ENCODE data around the gene ST3GAL4.
A peak's percentile ranks its signal among the peaks of the same experiment; 100 is the strongest.
"Not testable (repeated sequence)": the region's sequence is repeated elsewhere in the genome, so short reads cannot be mapped to it uniquely, and the experiment has no call there.

ST3GAL4 gene

GRCh38 chr11:126391286-126391954 lies 35.9 kb downstream of the ST3GAL4 start:
- DNase-seq = peak; percentile 32 to 36

- peak; percentile 55 to 77 for DNase-seq
Observed at GRCh38 chr11:126391970-126392632, 36.6 kb downstream of the ST3GAL4 start.

DNA sequence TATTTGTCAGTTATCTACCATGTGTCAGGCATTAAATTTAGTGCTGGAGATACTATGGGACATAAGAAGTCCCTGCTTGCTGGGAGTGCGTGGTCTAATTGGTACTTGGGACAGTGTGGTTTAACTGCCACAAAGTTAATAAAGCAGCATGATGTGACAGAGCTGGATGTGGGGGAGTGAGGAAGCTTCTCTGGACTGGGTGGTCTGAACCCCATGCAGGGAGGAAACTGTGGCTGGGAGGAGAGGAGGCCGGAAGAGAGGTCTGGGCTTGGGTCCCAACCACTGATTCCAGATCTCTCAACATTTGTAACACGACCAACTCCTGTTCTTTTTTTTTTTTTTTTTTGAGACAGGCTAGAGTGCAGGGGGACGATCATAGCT lies 37.1 kb downstream of the ST3GAL4 start:
- DNase-seq = peak; percentile 98 to 99

DNA sequence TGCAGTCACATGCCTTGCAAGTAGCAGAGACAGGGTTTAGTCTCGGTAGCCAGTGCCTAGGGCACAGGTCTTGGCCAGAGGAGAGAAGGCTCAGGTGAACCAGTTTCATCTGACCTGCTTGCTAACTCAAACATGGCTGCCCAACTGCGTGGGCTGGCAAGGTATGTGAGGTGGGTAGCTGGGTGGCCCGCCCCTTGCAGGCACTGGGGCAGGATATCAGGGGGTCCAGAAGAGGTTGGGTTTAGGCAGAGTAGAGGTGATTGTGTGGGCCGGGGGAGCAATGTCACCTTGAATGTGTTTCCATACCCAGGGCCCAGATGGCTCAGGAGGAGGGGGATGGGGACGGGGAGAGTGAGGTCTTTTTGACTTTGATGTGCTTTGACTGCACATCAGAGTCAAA lies 37.7 kb downstream of the ST3GAL4 start:
- DNase-seq = no peak

- no peak for DNase-seq
Observed at GRCh38 chr11:126394036-126394435, 38.5 kb downstream of the ST3GAL4 start.

DNA sequence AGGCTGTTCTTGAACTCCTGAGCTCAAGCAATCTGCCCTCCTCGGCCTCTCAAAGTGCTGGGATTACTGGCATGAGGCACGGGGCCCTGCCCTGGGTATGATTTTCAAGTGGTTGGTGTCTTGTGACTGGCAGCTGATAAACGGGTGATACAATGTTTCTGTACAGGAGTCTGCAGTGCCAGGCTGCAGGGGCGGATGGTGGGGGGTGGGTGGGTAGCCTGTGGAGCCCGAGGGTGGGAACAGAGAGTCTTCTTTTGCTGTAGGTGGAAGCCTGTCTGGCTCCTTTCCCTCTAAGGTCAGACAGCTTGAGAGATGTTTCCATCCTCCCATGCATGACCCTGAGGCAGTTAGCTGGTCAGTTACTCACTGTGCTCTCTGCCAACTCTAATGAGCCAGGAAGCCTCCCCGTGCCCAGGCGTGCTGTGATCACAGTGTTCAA lies 39.2 kb downstream of the ST3GAL4 start:
- not testable (repeated sequence) for DNase-seq

- not testable (repeated sequence) for DNase-seq
Observed at GRCh38 chr11:126395784-126396183, 40.3 kb downstream of the ST3GAL4 start.

DNA sequence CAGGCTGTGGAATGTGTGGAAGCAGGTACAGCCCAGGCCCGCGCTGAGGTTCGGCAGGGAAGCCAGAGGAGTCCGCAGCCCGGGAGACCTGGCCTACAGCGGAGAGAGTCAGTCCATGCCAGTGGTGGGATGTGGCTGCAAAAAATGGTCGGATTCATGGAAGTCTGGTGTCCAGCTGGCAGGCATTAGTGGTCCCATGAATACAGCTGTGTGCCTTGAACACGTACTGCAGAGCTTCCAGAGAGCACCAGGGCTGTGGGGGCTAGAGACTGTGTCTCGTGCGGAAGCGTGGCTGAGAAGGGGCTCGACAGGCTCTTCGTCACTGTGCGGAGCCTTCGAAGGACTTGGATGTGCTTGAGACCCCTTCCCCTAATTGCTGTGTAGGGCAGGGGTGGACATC lies 40.8 kb downstream of the ST3GAL4 start:
- not testable (repeated sequence) for DNase-seq

DNA sequence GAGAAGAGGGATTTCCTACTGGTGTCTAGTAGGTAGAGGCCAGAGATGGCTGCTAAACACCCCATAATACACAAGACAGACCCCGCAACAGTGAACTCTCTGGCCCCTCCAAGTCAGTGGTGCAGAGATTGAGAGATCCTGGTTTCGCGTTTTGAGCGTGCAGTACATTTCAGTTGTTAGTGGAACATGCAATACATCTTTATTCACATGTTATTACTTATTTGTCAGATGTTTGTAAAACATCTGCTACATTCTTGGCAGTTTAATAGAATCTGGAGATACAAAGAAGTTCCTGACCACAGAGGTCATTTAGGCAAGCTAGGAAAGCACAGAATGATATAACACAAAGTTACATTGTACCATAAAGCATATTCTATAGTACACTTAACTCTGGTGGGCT lies 41.5 kb downstream of the ST3GAL4 start:
- DNase-seq = no peak

DNA sequence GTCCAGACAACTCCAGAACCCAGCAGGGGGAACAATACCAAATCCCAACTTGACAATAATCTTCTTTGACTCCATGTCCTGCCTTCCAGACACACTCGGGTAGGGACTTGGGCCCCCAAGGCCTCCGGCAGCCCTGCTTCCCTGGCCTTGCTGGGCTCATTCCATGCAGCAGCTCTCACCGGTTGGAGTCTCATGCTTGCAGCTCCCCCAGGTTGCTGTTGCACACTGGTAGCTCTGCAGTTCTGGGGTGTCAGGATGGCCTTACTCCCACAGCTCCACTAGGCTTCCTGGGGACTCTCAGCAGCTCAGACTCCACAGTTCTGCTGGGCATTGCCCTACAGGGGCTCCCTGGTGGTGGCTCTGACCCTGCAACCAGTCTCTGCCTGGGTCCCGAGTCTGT lies 42.8 kb downstream of the ST3GAL4 start:
- DNase-seq = no peak

GRCh38 chr11:126398721-126399120 lies 43.2 kb downstream of the ST3GAL4 start:
- DNase-seq = no peak

DNA sequence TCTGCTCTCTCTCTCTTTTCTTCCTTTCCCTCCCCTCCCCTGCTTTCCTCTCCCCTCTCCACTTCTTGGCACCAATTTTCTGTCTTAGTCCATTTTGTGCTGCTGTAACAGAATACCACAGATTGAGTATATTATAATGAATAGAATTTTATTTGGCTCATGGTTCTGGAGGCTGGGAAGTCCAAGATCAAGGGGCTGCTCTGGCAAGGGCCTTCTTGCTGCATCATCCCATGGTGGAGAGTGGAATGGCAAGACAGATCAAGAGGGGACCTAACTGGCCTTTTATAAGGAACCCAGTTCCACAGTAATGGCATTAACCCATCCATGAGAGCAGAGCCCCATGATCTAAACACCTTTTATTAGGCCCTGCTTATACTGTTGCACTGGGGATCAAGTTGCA lies 44.5 kb downstream of the ST3GAL4 start:
- no peak for DNase-seq

GRCh38 chr11:126400479-126400878 lies 45.0 kb downstream of the ST3GAL4 start:
- no peak for DNase-seq

- no peak for DNase-seq
Observed at GRCh38 chr11:126403022-126403581, 47.6 kb downstream of the ST3GAL4 start.

DNA sequence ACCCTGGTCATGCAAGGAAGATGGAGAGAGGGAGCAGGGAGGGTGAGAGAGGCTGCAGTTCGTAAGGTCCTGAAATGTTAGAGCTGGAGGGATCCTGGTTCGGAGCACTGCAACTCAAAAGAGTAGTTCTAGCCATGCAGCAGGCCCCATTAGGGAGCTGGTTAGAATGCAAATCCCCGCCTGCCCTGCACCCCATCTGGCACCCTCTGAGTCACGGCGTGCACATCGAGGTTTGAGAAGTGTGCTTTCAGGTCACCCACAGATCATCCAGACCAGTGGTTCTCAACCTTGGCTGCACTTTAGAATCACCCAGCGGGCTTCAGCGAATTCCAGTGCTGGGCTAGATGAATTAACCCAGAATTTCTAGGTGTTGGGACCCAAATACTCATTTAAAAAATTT lies 48.2 kb downstream of the ST3GAL4 start:
- DNase-seq = no peak

DNA sequence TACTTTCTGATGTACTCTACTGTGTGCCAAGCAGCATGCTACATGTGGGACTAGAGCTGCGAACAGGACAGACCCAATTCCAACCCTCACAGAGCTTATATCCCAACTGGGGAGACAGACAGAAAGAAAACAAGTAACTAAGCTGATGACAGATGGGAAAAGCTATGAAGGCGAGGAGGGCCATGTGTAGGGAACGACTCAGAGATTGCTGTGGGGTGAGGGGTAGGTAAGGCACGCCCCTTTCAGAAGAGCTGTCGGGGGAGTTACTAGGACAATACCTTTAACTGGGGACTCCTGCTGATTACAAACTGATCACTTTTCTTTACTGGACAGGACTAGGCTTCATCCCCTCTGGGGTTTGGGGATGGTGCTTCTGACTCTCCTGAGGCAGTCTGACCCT lies 48.9 kb downstream of the ST3GAL4 start:
- DNase-seq = no peak

- DNase-seq = no peak
Observed at GRCh38 chr11:126405374-126405773, 49.9 kb downstream of the ST3GAL4 start.

- no peak for DNase-seq
Observed at GRCh38 chr11:126405906-126406305, 50.4 kb downstream of the ST3GAL4 start.

GRCh38 chr11:126406368-126406767 lies 50.9 kb downstream of the ST3GAL4 start:
- no peak for DNase-seq

DNA sequence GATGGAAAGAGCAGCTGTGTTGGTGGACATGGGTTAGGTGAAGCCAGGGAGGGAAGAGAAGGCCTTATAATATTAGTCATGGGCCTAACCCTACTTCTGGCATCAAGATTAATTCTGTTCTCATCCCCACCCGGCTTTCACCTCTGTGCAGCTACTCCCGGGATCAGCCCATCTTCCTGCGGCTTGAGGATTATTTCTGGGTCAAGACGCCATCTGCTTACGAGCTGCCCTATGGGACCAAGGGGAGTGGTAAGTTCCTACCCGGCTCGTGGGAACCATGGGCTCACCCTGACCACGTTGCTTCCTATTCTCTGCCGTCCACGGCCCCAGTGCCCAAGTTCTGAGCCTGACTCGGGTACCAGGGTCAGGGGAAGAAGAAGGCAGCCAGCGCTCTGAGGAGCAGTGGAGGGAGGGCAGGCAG lies 51.6 kb downstream of the ST3GAL4 start:
- DNase-seq = no peak

GRCh38 chr11:126407682-126408288 lies 52.3 kb downstream of the ST3GAL4 start:
- no peak for DNase-seq

DNA sequence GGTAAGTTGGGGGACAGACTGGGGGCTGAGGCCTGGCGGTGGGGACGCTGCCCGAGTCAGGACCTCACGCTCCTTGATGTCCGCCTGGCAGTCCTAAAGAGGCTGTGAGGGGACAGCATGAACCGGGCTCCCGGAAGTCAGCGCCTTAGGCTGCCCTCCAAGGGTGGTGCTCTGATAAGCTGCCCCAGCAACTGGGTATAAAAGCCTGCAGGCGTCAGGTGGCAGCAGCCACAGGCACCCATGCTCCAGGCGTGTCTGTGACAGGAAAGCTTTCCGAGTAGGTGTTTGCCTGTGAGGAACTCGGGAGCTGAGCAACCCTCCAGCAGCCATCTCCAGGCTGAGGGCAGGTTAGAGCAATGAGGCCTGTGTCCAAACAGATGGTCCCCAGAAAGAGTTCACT lies 53.0 kb downstream of the ST3GAL4 start:
- no peak for DNase-seq

DNA sequence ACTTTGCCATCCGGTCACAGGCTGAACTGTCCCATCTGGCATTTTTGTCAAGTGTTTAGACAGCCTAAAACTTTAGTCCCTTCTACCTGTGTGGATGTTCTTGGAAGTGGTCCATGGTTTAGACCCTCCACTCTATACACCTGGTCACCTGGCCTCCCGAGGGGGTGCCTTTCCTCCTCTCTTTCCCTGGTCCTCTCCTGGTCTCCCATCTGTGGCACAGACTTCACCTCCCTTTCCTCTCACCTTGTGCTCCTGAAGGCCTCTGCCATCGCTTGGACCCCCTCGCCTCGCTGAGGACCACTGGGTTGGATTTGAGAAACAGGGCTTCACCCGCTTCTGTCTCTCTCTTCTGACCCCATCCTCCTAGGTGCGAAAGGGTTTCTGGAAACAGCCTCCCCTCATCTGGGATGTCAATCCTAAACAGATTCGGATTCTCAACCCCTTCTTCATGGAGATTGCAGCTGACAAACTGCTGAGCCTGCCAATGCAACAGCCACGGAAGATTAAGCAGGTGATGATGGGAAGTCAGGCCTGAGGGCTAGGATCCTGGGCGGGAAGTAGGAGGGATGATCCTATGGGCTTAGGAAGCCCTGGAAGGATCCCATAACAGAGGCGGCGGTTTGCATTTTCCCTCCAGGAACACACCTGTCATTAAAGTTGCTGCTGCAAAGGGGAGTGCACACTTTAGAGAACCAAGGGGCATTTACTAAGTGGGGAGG lies 53.6 kb downstream of the ST3GAL4 start:
- no peak for DNase-seq

Measured in Kasumi-1 (cell line).